Measurements from ENCODE around the gene FAM53C. TPM values are rescaled to one million over a fixed set of nuclear protein-coding genes. Genes with fewer than 3 reads are reported as not detected.
"Not testable (repeated sequence)": the region's sequence is repeated elsewhere in the genome, so short reads cannot be mapped to it uniquely, and the experiment has no call there.

The FAM53C gene
- total RNA-seq, result 26.4 and 30.7 TPM in 2 replicates

DNA sequence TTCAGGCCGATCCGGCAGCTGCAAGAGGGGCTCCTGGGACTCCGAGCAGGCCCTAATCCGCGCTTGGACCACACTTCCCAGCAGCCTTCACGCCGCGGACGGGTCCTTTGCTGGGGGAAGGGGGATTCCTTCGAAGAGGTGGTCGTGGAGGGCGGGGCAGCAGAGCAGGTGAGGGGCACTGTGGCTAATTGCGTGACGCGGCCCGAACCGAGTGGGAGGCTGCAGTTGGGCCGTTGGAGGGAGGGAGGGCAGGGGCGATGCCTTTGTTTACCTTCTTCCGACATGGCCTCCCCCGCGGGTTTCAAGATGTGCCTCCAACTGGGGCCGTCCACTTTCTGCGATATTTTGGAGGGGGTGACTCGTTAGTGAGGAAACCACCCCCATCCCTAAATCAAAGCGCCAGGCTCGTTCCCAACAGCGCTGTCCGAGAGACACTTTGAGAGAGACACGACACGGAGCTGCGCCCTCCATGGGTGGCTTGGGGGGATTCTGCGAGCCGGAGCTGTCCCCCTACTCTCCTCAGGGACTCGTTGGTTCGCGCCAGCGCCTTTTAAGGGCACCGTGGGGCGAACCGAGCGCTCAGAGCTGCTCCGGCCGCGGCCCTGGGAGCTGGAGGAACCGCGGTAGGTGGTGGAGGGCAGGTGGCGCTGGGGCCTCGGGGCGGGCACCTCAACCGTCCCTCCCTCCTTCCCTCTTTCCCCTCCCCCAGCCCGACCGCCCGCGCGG, at the start of gene FAM53C:
Gene FAM53C (plus strand): TSS at position 582 of the 726 bp plus-strand sequence. CDS start 3,070 bp downstream, outside the sequence.
- DNase-seq (ENCODE audit: extremely low read depth, low read depth, low spot score), result peak; percentile 70

DNA sequence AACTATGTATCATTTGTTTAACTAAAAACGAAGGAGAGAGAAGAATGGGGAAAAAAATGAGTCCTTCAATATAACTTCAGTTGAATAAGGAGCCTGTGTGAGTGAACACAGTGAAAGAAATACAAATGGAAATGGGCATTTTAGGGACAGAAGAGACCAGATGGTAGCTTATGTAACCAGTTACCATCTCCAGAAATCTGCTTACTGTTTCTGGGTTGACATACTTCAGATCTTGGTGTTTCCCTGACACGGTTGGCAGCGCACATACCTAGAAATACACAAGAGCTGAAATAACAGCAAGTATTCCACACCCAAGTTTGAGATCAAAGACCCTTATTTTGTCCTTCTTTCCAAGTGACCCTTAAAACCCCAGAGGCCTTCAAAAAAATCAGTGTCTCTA, 48.8 kb upstream of the FAM53C start:
- no peak for DNase-seq (ENCODE audit: extremely low read depth, low read depth, low spot score)

DNA sequence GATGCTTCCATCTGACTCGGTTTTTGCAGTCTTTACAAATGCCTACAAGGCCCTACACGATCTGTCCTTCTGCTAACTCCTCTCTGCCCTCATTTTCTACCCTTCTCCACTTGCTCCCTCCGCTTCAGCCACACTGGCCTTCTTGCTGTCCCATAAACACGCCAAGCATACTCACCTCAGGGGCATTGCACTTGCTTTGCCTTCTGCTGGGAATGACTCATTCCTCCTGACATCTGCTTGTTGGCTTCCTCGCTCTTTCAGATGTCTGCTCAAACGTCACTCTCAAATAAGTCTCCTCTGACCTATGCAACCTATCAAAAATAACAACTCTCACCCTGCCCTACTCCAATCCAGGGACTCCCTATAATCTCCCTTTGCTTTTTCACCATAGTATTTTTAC, 34.7 kb upstream of the FAM53C start:
- DNase-seq (ENCODE audit: extremely low read depth, low read depth, low spot score), result no peak

DNA sequence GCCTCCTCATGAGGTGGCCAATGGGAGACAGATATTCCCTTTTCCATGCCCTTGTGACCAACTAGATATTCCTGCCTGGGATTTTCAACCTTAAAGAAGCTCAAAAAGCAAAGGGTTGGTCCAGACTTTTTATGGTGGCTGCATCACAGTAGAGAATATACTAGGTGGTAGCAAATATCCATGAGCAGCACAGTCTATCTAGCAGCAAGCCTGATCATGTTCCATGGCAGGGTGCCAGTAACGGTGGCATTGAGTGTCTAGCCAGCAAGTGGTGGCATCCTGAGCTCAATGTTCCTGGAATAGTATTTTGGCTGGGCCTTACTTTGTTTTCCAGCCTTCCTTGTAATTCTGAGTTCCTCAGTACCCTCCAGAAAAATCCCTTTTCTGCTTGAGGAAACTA, 32.3 kb upstream of the FAM53C start:
- no peak for DNase-seq (ENCODE audit: extremely low read depth, low read depth, low spot score)

DNA sequence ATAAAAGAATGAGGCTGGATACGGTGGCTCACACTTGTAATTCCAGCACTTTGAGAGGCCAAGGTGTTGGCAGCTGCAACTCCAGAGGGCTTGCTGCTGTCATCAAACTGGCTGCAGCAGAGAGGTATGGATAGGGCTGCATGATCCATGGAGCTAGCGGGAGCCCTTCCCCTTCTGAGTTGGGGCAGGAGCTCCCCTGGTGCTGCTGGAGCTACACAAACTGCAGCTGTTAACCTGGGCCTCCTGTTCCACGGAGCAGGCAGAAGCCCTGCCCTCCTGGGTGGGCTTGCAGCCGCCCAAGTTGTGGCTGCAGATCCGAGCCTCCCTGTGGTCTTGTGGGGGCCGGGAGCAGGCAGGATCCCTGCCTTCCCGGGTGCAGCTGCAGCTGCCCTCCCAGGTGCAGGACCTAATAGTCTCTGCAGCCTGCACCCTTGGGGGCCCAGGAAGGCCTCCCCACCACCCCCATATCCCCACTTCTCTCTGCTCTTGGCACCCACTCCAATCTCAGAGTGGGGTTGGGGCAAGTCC, 22.3 kb upstream of the FAM53C start:
- no peak for DNase-seq (ENCODE audit: extremely low read depth, low read depth, low spot score)

DNA sequence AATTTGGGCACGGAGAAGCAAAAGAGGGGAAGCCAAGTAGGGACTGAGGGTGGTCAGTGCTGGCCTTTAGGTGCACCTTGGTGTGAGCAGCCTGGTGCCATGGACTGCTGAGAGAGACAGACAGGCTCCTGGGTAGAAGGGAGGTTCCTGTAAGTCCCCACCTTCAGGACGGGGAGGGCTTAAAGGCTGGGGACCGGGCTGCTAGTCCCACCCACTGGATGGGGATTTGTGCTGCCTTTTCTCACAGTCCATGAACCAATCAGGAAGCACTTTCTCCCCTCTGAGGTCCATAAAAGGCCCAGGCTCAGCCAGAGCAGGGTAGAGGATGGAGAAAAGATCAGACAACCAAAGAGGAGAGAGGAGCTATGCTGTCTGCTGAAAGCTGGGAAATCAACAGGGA, 21.7 kb upstream of the FAM53C start:
- DNase-seq (ENCODE audit: extremely low read depth, low read depth, low spot score), result no peak

DNA sequence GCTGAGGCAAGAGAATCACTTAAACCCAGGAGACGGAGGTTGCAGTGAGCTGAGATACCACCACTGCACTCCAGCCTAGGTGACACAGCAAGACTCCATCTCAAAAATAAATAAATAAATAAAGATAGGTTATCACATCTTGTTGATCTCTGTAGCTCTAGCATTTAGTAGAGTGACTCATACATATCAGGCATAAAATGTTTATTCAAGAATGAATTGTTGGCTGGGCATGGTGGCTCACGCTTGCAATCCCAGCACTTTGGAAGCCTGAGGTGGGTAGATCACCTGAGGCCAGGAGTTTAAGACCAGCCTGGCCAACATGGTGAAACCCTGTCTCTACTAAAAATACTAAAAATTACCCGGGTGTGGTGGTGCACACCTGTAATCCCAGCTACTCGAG, 19.9 kb upstream of the FAM53C start:
- DNase-seq (ENCODE audit: extremely low read depth, low read depth, low spot score), result not testable (repeated sequence)

DNA sequence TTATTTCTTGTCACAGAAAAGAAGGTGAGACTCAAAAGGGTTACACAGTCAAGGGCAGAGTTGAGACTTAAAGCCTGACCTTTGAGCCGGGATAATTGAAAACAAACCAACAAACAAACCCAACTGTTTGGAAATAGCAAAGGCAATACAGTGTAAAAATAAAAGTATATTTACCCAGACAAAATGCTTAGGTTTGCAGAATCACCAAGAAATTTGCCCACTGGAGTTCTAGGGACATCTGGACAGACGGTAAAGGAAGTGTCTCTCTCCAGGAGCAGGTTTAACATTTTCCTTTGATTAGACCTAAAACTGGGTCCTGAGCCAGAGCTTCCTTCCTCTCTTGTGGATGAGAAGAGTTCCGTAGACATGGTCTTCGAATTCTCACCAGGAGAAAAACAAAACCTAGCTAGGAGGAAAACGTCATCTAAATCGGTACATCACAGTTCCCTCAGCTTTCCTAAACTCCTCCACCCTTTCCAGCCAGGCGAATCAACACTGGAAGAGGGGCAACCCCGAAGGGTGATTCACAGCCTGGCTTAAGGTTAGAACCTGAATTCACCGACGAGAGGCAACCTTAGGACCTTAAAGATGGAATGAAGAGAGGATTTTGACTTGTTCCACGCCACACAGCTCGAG, 7.1 kb upstream of the FAM53C start:
- no peak for DNase-seq (ENCODE audit: extremely low read depth, low read depth, low spot score)

DNA sequence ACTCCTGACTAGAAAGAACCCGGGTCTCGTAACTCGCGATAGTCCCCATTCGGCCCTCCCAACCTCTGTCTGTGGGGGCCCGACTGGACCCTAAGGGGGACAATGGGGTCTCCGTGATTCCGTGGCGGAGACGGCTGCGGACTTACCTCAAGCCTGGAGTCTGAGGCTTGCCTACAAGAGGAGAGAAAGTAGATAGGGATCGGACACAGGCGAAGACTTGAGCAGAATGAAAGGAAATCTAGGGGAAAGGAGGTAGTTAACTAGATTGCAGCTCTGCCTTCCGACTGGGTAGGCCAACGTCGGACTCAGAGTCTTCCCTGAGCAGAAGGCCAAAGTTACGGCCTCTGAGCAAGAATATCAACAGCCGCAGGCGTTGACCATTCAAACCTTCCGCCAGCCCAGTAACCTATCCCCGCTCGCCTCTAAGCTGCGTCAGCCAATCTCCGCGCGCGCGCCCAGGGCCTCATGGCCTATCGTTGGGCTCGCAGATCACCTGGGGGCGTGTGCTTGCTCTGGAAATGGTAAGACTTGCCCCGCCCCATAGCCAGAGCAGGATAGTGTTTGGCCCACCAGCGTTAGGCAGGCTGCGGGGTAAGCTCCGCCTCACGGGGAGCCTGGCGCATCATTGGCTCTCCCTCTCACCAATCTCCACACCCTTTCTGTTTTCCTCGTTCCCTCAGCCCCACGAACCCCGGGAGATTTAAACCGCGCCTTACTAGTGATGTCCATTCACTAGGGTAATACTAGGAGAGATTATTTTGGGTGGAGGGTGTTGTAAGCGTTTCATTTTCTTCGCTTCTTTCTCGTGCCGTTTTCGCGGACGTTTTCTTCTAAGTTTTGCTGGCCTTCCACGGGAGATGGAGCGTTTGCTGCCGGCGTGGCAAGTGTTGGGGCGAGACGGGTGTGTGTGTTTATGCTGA, 6.4 kb upstream of the FAM53C start, which contains the start of gene CDC25C:
Gene CDC25C (minus strand): TSS at position 356 of the 920 bp plus-strand sequence. CDS start 624 bp downstream, outside the sequence.
- DNase-seq (ENCODE audit: extremely low read depth, low read depth, low spot score), result peak; percentile 76

DNA sequence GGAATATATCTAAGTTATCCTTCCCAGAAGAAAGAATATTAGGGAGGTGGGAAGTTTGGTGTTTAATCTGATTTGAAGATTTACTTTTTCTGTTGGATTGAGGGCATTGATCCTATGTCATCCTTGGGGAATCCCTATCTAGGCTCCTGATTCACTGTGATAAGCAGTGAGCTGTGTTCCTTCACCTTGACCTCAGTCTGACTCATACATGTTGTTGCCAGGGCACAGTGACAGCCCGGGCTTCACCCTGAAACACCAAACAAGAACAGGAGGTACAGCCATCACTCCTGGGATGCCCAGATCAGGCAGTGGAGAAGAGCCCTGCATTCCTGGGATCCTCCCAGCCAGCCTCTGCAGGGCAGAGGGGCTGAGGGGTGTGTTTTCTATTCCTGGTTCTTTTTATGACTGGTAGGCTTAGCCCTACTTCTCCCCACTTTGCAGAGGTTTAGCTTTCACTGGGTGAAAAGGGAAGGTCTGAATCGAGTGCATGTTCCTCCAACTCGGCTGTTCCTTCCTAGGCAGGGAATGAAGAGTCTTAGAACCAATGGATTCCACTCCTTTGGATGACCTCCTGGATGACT, 3.1 kb upstream of the FAM53C start:
- DNase-seq (ENCODE audit: extremely low read depth, low read depth, low spot score), result no peak

DNA sequence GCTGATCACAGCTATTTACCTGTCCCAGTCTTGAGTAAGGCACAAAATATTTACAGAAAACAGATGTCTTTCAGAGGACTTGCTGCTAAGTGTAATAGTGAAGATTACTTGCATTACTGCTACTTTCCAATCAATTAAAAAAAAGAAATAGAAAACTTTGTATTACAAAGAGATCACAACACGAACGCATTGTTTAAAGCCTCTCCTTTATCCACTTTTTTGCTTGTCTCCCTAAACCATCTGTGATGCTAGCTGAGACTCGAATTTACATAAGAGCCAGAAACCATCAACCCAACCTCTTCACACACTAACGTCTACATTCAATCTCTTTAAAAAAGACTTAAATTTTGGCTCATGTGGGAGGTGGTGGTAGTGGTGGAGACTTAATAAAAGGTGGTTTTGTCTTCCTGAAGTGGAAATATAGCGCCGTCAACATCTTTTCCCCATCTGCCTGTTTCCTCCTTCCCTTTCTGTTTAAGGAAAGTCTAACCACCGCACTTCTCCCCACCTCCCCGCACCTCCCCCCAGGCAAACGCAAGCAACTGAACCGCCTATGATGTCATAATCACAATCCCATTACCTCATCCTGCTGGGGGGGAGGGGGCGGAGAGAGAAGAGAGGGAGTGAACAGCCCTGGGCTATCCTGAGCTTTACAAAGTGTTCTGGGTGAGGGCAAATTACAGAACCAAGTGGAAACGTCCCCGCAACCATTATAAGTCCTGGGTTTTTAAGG, 948 bp upstream of the FAM53C start:
- DNase-seq (ENCODE audit: extremely low read depth, low read depth, low spot score), result no peak

DNA sequence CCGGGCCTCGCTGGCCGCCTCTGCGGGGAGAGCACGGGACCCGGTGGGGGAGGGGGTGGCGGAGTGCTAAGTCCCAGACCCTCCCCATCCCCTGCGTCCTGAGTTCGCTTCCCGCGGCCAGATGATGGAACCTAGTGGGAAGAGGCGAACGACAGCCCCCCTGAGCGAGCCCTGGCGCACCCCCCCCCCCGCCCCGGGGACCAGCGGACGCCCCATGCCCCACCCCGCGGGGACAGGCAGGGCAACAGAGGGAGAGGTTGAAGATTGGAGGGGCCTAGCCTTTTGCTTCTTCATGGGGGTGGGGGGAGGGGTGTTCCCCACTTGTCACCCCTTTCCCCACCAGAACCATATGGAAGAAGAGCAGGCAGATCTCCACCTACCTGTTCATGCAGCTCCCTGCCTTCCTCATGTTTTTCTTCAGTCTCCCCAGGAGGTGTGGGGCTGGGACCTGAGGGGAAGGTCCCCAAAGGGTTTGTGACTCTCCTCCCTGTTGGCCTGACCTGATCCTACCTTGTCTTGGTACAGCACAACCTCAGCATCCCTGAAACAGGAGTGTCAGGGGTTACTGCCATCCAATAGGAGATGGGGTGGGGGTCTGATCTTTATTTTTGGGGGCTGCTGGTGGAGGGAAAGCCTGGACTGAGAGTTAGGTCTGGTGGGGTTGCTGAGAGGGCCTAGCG, 485 bp downstream of the FAM53C start:
- DNase-seq (ENCODE audit: extremely low read depth, low read depth, low spot score), result no peak

DNA sequence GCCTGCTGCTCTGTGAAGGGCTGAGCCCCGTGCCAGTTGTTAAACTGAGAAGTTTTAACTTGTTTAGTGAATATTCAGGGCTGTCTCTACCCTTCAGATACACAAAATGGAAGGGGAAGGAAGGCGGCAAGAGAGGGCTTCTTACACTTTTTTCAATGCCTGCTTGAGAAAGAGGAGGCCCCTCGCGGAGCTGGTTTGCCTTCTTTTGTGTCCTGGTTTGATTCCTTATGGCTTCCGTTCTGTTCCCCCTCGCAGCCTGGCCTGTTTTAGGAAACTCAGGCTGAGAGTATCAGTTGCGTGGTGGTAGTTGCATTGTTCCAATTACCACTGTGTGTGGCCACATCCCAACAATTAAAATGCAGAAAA, 1.0 kb downstream of the FAM53C start:
- no peak for DNase-seq (ENCODE audit: extremely low read depth, low read depth, low spot score)

DNA sequence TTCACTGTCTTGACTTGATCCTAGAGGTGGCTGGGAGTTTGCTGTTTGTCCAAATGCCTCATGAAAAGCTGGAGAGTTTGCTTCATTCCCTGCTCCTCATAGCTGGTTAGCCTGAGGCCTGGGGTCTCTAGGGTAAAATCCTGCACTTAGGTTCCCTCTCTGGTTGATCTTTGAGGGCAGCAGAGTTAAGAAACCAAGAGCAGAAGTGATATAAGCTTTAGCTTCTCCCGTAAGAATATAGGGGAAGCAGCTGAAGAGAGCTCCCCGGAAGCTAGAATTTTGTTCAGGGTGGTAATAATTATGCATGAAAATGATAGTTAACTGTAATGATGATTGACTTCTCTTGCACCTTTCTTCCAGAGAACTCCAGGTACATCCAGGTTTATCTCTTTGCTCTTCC, 1.4 kb downstream of the FAM53C start:
- no peak for DNase-seq (ENCODE audit: extremely low read depth, low read depth, low spot score)

DNA sequence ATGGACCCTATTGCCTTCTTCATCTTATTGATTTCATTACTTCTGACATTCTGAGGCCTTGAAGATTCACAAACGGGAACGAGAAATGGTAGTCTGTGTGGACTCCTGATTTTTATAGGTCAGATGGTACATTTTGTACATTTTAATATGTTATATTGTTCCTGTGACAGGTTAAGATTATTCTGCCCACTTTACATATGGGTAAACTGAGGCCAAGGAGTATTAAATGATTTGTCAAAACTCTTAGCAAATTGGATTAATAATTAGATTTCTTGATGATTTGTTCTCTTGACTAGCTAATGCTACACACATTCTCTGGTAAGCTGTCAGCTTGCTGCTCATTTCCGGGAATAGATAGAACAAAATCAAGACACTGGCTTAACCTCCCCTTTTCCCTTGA, 1.9 kb downstream of the FAM53C start:
- DNase-seq (ENCODE audit: extremely low read depth, low read depth, low spot score), result no peak

DNA sequence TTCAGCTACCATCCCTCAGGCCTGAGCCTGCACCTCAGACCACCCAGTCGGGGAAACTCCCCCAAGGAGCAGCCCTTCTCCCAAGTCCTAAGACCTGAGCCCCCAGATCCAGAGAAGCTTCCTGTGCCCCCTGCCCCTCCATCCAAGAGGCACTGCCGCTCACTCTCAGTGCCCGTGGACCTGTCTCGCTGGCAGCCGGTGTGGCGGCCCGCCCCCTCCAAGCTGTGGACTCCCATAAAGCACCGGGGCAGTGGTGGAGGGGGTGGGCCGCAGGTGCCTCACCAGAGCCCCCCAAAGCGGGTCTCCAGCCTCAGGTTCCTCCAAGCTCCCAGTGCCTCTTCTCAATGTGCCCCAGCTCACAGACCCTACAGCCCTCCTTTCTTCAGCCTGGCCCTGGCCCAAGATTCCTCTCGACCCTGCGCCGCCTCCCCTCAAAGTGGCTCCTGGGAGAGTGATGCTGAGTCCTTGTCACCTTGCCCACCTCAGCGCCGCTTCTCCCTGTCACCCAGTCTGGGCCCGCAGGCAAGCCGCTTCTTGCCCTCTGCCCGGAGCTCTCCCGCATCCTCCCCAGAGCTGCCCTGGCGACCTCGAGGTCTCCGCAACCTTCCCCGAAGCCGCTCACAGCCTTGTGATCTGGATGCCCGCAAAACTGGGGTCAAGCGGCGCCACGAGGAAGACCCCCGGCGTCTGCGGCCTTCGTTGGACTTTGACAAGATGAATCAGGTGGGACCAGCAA, 7.0 kb downstream of the FAM53C start:
- no peak for DNase-seq (ENCODE audit: extremely low read depth, low read depth, low spot score)

DNA sequence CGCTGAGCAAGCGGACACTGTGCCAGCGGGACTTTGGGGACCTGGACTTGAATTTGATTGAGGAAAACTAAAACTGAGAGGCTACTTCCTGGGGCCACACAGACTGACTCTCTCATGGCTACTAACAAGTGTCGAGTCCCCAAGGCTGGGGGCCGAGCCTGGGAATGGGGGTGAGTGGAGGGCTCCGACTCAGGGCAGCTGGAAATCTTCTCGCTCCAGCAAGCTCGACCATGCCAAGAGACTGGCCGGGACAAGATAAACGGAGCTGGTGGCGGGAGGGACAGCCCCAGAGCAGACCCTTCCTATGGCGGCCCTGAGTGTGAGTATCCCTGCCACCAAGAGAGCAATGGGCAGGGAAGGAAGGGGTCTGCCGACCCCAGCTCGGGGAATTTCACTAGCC, 8.8 kb downstream of the FAM53C start:
- no peak for DNase-seq (ENCODE audit: extremely low read depth, low read depth, low spot score)

DNA sequence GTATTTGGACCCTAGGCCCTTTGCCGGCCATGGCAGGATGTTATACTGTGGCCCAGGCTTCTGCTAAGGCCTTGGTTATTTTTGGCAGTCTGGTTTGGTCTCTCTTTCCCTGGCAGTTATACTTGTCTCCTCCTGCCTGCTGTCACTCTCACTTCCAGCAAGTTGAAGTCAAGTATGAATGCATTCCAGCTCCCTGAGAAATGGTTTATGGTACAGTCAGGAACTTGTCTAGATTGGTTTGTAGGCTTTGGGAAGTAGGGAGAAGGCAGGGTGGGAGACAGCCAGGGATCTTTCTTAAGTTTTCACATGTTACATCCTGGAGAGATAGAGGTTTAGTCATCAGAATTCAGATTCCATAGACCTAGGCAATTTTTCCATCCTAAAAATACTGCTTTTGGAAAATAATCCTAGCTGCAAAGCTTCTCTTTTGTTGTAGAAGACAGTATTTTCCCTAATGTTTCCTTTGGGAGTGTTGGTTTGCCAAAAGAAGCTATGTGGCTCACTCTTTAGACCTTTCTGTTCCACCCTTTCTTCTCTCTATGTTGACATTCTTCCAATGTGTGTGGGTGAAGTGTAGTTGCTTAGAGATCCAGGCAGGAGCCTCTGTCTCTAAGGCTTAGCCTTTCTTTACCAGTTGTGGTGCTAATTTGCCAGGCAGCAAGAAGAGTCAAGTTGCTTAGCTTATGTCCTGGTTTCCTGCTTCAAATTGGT, 11.9 kb downstream of the FAM53C start:
- DNase-seq (ENCODE audit: extremely low read depth, low read depth, low spot score), result no peak
